NCI-H748 (cell line): ENCODE results near the gene SDR42E2.

ENCODE experiments used
- DNase-seq: peaks from one replicate; lab custom pipeline; 2025; ENCODE audit not compliant: unreplicated experiment; lab: John Stamatoyannopoulos, UW

The SDR42E2 gene

GRCh38 chr16:22240023-22240710 lies 77.9 kb downstream of the SDR42E2 start:
- no peak for DNase-seq
